GM23338 (cell line): ENCODE results near the gene KRT79. TPM values are rescaled to one million over a fixed set of nuclear protein-coding genes. Genes with fewer than 3 reads are reported as not detected.

ENCODE experiments used
- ATAC-seq: fragments of 200-7000 bp; cut with Tn5 transposase; 3 replicates; pipeline ENCODE4 v1.9.1; 2020
- DNase-seq: peaks from one replicate; pipeline ENCODE4 v3.0.0-alpha.2; 2015; ENCODE audit warnings: low spot score
- H2AFZ ChIP-seq: fragments of 200-600 bp; sonication (generic); 2 replicates; pipeline ENCODE4 v1.8.0; 2016; ENCODE audit warnings: antibody characterized with exemption, mild to moderate bottlenecking, moderate library complexity
- H3F3A ChIP-seq: fragments of 200-600 bp; sonication (generic); replicated peaks from 2 replicates; pipeline ENCODE4 v1.8.0; 2017; ENCODE audit warnings: antibody characterized with exemption, mixed run types, low read depth
- H3K27ac ChIP-seq: fragments of 200-600 bp; sonication (generic); 2 replicates; pipeline ENCODE4 v1.6.1; 2016; ENCODE audit warnings: low read depth
- H3K27me3 ChIP-seq: fragments of 200-600 bp; sonication (generic); 2 replicates; pipeline ENCODE4 v1.8.0; 2016; ENCODE audit warnings: mild to moderate bottlenecking, mixed run types, moderate library complexity; ENCODE audit not compliant: insufficient read depth
- H3K36me3 ChIP-seq: fragments of 200-600 bp; sonication (generic); 2 replicates; pipeline ENCODE4 v1.8.0; 2016; ENCODE audit warnings: mild to moderate bottlenecking; ENCODE audit not compliant: insufficient read depth
- H3K4me1 ChIP-seq: fragments of 200-600 bp; sonication (generic); 2 replicates; pipeline ENCODE4 v1.8.0; 2016; ENCODE audit warnings: mild to moderate bottlenecking, moderate library complexity; ENCODE audit not compliant: insufficient read depth
- H3K4me2 ChIP-seq: fragments of 200-600 bp; sonication (generic); 2 replicates; pipeline ENCODE4 v1.7.1; 2017; ENCODE audit warnings: mixed run types
- H3K4me3 ChIP-seq: fragments of 200-600 bp; sonication (generic); 2 replicates; pipeline ENCODE4 v1.6.1; 2016; ENCODE audit warnings: mixed run types
- H3K79me2 ChIP-seq: fragments of 200-600 bp; sonication (generic); replicated peaks from 2 replicates; pipeline ENCODE4 v1.8.0; 2017; ENCODE audit warnings: mild to moderate bottlenecking; ENCODE audit not compliant: insufficient read depth
- H3K9me2 ChIP-seq: fragments of 200-600 bp; sonication (generic); 2 replicates; pipeline ENCODE4 v1.8.0; 2017; ENCODE audit not compliant: insufficient read depth
- H4K20me1 ChIP-seq: fragments of 200-600 bp; sonication (generic); replicated peaks from 2 replicates; pipeline ENCODE4 v1.8.0; 2017; ENCODE audit warnings: mild to moderate bottlenecking; ENCODE audit not compliant: insufficient read depth
- H3K27ac Mint-ChIP-seq: 2 replicates; pipeline ENCODE4 v1.8.0; 2020; ENCODE audit warnings: inconsistent platforms, mild to moderate bottlenecking, moderate library complexity, mixed read lengths
- H3K27me3 Mint-ChIP-seq: 3 replicates; pipeline ENCODE4 v1.8.0; 2022; ENCODE audit warnings: low read depth, mild to moderate bottlenecking, moderate library complexity, mixed read lengths, inconsistent platforms; ENCODE audit not compliant: insufficient read depth, poor library complexity
- H3K36me3 Mint-ChIP-seq: 3 replicates; pipeline ENCODE4 v1.8.0; 2021; ENCODE audit warnings: low read depth, mild to moderate bottlenecking, inconsistent platforms, moderate library complexity, mixed read lengths
- H3K4me1 Mint-ChIP-seq: 3 replicates; pipeline ENCODE4 v1.8.0; 2020; ENCODE audit warnings: mild to moderate bottlenecking, inconsistent platforms, mixed read lengths
- H3K4me3 Mint-ChIP-seq: 3 replicates; pipeline ENCODE4 v1.8.0; 2021; ENCODE audit warnings: moderate library complexity, mild to moderate bottlenecking, inconsistent platforms, mixed read lengths
- H3K9me3 Mint-ChIP-seq: 3 replicates; pipeline ENCODE4 v1.8.0; 2020; ENCODE audit warnings: moderate library complexity, mild to moderate bottlenecking, inconsistent platforms, mixed read lengths
- CTCF ChIP-seq, 2 experiments: fragments of 200-600 bp in 1 of 2; sonication (generic) in 1 of 2; conservative IDR thresholded peaks; 2 replicates each; pipeline versions ENCODE4 v1.5.1 to v1.6.1; 2016 to 2017; ENCODE audit warnings: antibody characterized with exemption in 2 of 2, low read depth in 2 of 2, mild to moderate bottlenecking in 2 of 2, moderate library complexity in 1 of 2
- JUNB ChIP-seq: IDR thresholded peaks from one replicate; pipeline ENCODE4 v1.6.1; 2016; ENCODE audit warnings: antibody characterized with exemption; ENCODE audit not compliant: unreplicated experiment
- REST ChIP-seq: IDR thresholded peaks from one replicate; pipeline ENCODE4 v1.6.1; 2018; ENCODE audit warnings: antibody characterized with exemption; ENCODE audit not compliant: unreplicated experiment
- STAT1 ChIP-seq: IDR thresholded peaks from one replicate; pipeline ENCODE4 v1.6.1; 2016; ENCODE audit warnings: antibody characterized with exemption; ENCODE audit not compliant: unreplicated experiment
- polyA plus RNA-seq: library from polyadenylated mRNA; unstranded; fragments of >200 nt; fragmentation: Nextera tagmentation; extraction: Ambion mirVana; gene quantifications from 2 replicates; pipeline ENCODE4 v1.2.1, GENCODE V29; 2016
- total RNA-seq: library from RNA; depleted of rRNA; stranded (reverse); fragments of >200 nt; shearing (Covaris generic); gene quantifications from 2 replicates; pipeline ENCODE4 v1.2.3, GENCODE V29; 2014

The KRT79 gene
- total and polyA plus RNA-seq, 2 experiments from 2014 or later = 0.21 TPM; not detected in 1

- Histone ChIP-seq H3K9me2 (no peaks in the 10 kb centered on the region), H4K20me1 (no peaks in the 10 kb centered on the region), H3K4me3 (no peak overlapping the region), H3K4me1 (no peaks in the 10 kb centered on the region), H3K36me3 (no peaks in the 10 kb centered on the region), H3K27ac (no peak overlapping the region), H2AFZ (no peak overlapping the region), H3K27me3 (no peaks in the 10 kb centered on the region), H3F3A (no peaks in the 10 kb centered on the region), H3K79me2 (no peaks in the 10 kb centered on the region), H3K4me2 (no peak overlapping the region)
- no peak for TF ChIP-seq CTCF (conservative IDR thresholded peaks at IDR 0.05; ENCODE audit: low read depth in 2 of 2)
- Mint-ChIP-seq H3K9me3 (no peaks in the 10 kb centered on the region), H3K4me1 (no peaks in the 10 kb centered on the region), H3K27me3 (peaks cover 4% of the 10 kb centered on the region), H3K27ac (no peak overlapping the region), H3K4me3 (no peak overlapping the region), H3K36me3 (no peaks in the 10 kb centered on the region)
- DNase-seq (no peak), ATAC-seq (no peak)
These were observed 18.2 kb downstream of the KRT79 start for GRCh38 chr12:52815676-52816588.

- peaks cover 4% of the 10 kb centered on the region for H3K27me3 Mint-ChIP-seq
- Histone ChIP-seq H3K4me2 (no peak overlapping the region), H3F3A (no peaks in the 10 kb centered on the region), H2AFZ (no peak overlapping the region), H3K4me1 (no peaks in the 10 kb centered on the region), H3K27ac (no peak overlapping the region), H3K9me2 (no peaks in the 10 kb centered on the region), H3K27me3 (no peaks in the 10 kb centered on the region), H4K20me1 (no peaks in the 10 kb centered on the region), H3K36me3 (no peaks in the 10 kb centered on the region), H3K79me2 (no peaks in the 10 kb centered on the region), H3K4me3 (no peak overlapping the region)
- H3K36me3 Mint-ChIP-seq = no peaks in the 10 kb centered on the region
- no peak for DNase-seq
- H3K9me3 Mint-ChIP-seq = no peaks in the 10 kb centered on the region
- ATAC-seq = no peak
- H3K4me3 Mint-ChIP-seq = no peak overlapping the region
- no peak overlapping the region for H3K27ac Mint-ChIP-seq
- H3K4me1 Mint-ChIP-seq = no peaks in the 10 kb centered on the region
- TF ChIP-seq CTCF (conservative IDR thresholded peaks at IDR 0.05; ENCODE audit: low read depth in 2 of 2) (no peak), STAT1 (no peak), REST (no peak), JUNB (no peak)
These were observed 18.9 kb downstream of the KRT79 start for GRCh38 chr12:52815161-52815560.
